Smooth muscle cell of trachea (primary cell): ENCODE results near the gene SLC9A3. TPM values are rescaled to one million over a fixed set of nuclear protein-coding genes. Genes with fewer than 3 reads are reported as not detected.

ENCODE experiments used
- total RNA-seq: library from RNA; depleted of rRNA; stranded (reverse); fragments of >200 nt; gene quantifications from 2 replicates; pipeline ENCODE4 v1.2.1, GENCODE V29; 2014

SLC9A3 gene
- total RNA-seq: 0.87 and 1.3 TPM in 2 replicates

DNA sequence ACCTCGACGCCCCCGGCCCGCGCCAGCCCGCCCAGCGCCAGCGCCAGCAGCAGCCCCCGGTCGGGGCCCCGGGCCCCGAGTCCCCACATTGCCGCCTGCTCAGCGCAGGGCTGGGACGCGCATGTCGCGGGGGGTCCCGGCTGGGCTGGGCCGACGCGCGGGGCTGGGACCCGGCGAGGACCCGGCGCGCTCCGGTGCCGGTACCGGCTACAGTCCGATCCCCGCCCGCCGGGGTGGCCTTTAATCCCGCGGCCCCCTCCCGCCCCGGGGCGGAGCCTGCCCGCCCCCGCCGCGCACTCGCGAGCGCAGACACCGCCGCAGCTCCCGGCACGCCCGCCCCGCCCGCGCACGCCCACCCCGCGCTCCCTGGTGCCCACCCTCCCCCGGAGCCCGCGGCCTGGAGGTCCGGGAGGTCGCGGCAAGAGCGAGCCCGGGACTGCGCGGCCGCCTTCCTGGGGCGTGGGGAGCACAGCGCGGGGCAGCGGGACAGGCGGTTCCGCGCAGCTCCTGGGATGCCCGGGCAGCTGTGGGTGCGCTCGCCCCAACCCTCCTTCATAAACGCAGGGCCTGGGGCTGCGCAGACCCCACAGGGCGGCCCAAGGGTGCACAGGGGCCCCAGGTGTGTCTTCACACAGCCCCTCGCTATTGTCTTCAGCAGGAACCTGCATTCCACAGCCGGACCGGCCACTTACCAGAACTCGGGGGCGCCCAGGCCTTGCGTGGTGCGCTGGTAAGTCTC is at the start of gene SLC9A3:
TSS of gene SLC9A3 (minus strand) at position 216 of the 739 bp plus-strand sequence.

DNA sequence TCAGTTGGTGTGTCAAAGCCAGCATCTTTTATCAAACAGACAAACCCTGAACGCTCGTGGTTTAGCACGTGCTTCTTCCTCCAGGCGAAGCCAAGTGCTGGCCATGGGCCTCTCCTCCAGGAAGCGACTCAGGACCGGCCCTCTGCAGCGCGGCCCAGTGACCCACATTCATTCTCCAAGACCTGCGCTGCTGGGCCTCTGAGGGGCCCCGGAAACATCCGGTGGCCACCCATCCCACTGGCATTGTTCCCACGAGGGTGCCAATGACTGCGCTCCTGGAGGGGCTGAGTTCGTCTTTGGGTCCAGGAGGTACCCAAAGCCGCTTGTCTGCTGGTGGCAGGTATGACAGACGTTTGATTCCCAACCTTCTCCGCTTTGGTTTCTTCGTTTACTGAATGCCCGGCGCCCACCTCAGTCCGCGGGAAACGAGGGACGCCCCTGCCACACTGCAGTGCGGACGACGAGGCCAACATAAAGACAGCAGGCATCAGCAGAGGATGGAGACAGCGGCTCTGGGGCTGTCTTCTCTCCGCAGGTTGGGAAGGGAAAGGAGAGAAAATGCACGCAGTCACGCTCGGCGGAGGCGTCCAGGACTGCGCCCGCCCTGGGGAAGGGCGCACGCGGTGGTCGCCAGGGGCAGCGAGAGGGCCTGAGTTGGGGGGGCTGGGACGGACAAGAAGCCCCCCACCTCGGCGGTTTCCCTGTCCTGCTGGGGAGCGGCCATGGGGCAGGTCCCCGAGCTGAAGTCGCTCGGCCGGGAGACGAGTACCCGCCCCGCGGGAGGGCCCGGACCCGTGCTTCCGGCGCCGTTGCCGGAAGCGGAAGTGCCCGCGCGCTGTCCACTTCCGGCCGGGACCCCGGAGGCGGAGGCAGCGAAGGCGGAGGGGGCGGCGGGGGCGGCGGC is 81.7 kb downstream of the SLC9A3 start, which contains the start of gene EXOC3:
TSS of gene EXOC3 (plus strand) at position 842 of the 904 bp plus-strand sequence. CDS start 3,030 bp downstream, outside the sequence.

Other genes with a start within 250 kb of the SLC9A3 start
- gene AHRR, start 202.7 kb downstream of the SLC9A3 start, total RNA-seq: 55.7 and 86.8 TPM in 2 replicates
- gene EXOC3, start 81.3 kb downstream of the SLC9A3 start, total RNA-seq: 52.5 and 64.5 TPM in 2 replicates
- 3.6 and 4.5 TPM in 2 replicates for gene CEP72, start 87.9 kb upstream of the SLC9A3 start, total RNA-seq
- gene TPPP, start 168.9 kb upstream of the SLC9A3 start, total RNA-seq: 0.15 and 0.66 TPM in 2 replicates